Stimulated activated CD8-positive, alpha-beta memory T cell treated with anti-CD3 and anti-CD28 coated beads, Interleukin-7, amount 100 ng/mL, for 24 hours (primary cell): ENCODE data around the gene SUCLG2.

Source experiments
- DNase-seq: peaks from one replicate; pipeline ENCODE4 v3.0.0-alpha.2; 2020; ENCODE audit warnings: low read depth

SUCLG2 gene

GRCh38 chr3:67384016-67384415, 270.4 kb downstream of the SUCLG2 start:
- no peak for DNase-seq

GRCh38 chr3:67383379-67383778, 271.0 kb downstream of the SUCLG2 start:
- DNase-seq: no peak

GRCh38 chr3:67382536-67382935, 271.9 kb downstream of the SUCLG2 start:
- DNase-seq: no peak

GRCh38 chr3:67381667-67382272, 272.6 kb downstream of the SUCLG2 start:
- DNase-seq: no peak

- no peak for DNase-seq
These were observed 274.3 kb downstream of the SUCLG2 start for GRCh38 chr3:67380118-67380517.

- DNase-seq: no peak
These were observed 277.1 kb downstream of the SUCLG2 start for GRCh38 chr3:67377299-67377698.

- DNase-seq: no peak
These were observed 278.0 kb downstream of the SUCLG2 start for GRCh38 chr3:67376416-67376815.

GRCh38 chr3:67375976-67376375, 278.4 kb downstream of the SUCLG2 start:
- no peak for DNase-seq

- DNase-seq: no peak
These were observed 291.7 kb downstream of the SUCLG2 start for GRCh38 chr3:67362686-67363085.

GRCh38 chr3:67361770-67362169, 292.6 kb downstream of the SUCLG2 start:
- no peak for DNase-seq

- DNase-seq: no peak
These were observed 293.1 kb downstream of the SUCLG2 start for GRCh38 chr3:67361323-67361722.

- no peak for DNase-seq
These were observed 296.6 kb downstream of the SUCLG2 start for GRCh38 chr3:67357610-67358458.

- DNase-seq: peak; percentile 25
These were observed 304.7 kb downstream of the SUCLG2 start for GRCh38 chr3:67349551-67350174.

GRCh38 chr3:67346081-67346480, 308.3 kb downstream of the SUCLG2 start:
- DNase-seq: no peak

GRCh38 chr3:67335813-67336212, 318.6 kb downstream of the SUCLG2 start:
- no peak for DNase-seq

GRCh38 chr3:67334588-67334987, 319.8 kb downstream of the SUCLG2 start:
- no peak for DNase-seq

- no peak for DNase-seq
These were observed 325.1 kb downstream of the SUCLG2 start for GRCh38 chr3:67329358-67329757.

- no peak for DNase-seq
These were observed 326.8 kb downstream of the SUCLG2 start for GRCh38 chr3:67327582-67327981.

GRCh38 chr3:67325231-67325630, 329.2 kb downstream of the SUCLG2 start:
- DNase-seq: no peak
